GM12878 (cell line): ENCODE data around the gene SUCNR1. TPM values are rescaled to one million over a fixed set of nuclear protein-coding genes. Genes with fewer than 3 reads are reported as not detected.

ENCODE experiments used
- ATAC-seq: fragments of 200-7000 bp; cut with Tn5 transposase; 3 replicates; pipeline ENCODE4 v1.9.1; 2020; ENCODE audit warnings: mild to moderate bottlenecking, moderate library complexity
- BruUV-seq: library from RNA; stranded (reverse); fragments of 400-500 nt; replicated peaks from 2 replicates; lab custom pipeline; 2021; lab: Mats Ljungman, UMichigan
- CTCF ChIA-PET: fragments of 300-600 bp; sonication (Branson Sonifier 250); formaldehyde crosslinking; extraction: SDS; loops from one replicate; lab custom pipeline; 2021; ENCODE audit warnings: inconsistent platforms; lab: Yijun Ruan, JAX
- POLR2A ChIA-PET: fragments of 350-600 bp; formaldehyde crosslinking; extraction: SDS; loops from one replicate; lab custom pipeline; 2021; ENCODE audit warnings: inconsistent platforms; lab: Charles Lee
- RAD21 ChIA-PET: fragments of 300-600 bp; sonication (Branson Sonifier 250); formaldehyde crosslinking; loops from one replicate; lab custom pipeline; 2023; ENCODE audit warnings: antibody characterized with exemption; ENCODE audit not compliant: unreplicated experiment; lab: Charles Lee
- SMC1A ChIA-PET: fragments of 300-600 bp; sonication (Branson Sonifier 250); formaldehyde crosslinking; loops from one replicate; lab custom pipeline; 2023; ENCODE audit not compliant: unreplicated experiment, uncharacterized antibody; lab: Charles Lee
- DNase-seq: peaks from one replicate; pipeline ENCODE4 v3.0.0-alpha.2; 2011; ENCODE audit warnings: low read depth, low spot score
- FAIRE-seq: peaks from 3 replicates; lab custom pipeline; 2011; peaks lifted over from hg19 to GRCh38; lab: Jason Lieb, UNC
- H2AFZ ChIP-seq: 2 replicates; pipeline ENCODE4 v1.6.0; 2011; ENCODE audit warnings: low read depth, low read length, control low read depth; ENCODE audit not compliant: control insufficient read depth
- H3K27ac ChIP-seq: 2 replicates; pipeline ENCODE4 v1.5.1; 2011; ENCODE audit warnings: control low read depth; ENCODE audit not compliant: control insufficient read depth, insufficient read depth
- H3K27me3 ChIP-seq, 2 experiments: replicated peaks in 1 of 2; 2 replicates each; pipeline versions ENCODE4 v1.6.0 to v1.6.1; 2011; ENCODE audit warnings: low read length in 1 of 2; ENCODE audit not compliant: control insufficient read depth in 2 of 2, insufficient read depth in 2 of 2
- H3K36me3 ChIP-seq, 2 experiments: 2 replicates each; pipeline ENCODE4 v1.5.1; 2011; ENCODE audit warnings: low read length in 1 of 2; ENCODE audit not compliant: control insufficient read depth in 2 of 2, insufficient read depth in 2 of 2
- H3K4me1 ChIP-seq: 2 replicates; pipeline ENCODE4 v1.6.1; 2011; ENCODE audit warnings: mild to moderate bottlenecking, low read length, moderate library complexity, mixed read lengths; ENCODE audit not compliant: control insufficient read depth, insufficient read depth
- H3K4me2 ChIP-seq: 2 replicates; pipeline ENCODE4 v1.6.0; 2011; ENCODE audit warnings: control low read depth; ENCODE audit not compliant: control insufficient read depth, insufficient read depth
- H3K4me3 ChIP-seq: fragments of 200-600 bp; sonication (generic); 2 replicates; pipeline ENCODE4 v1.5.1; 2016
- H3K79me2 ChIP-seq: 2 replicates; pipeline ENCODE4 v1.6.0; 2011; ENCODE audit warnings: low read length; ENCODE audit not compliant: control insufficient read depth, insufficient read depth
- H3K9ac ChIP-seq: 2 replicates; pipeline ENCODE4 v1.8.0; 2011; ENCODE audit warnings: low read length, control low read depth, mixed read lengths; ENCODE audit not compliant: control insufficient read depth, insufficient read depth
- H3K9me3 ChIP-seq: replicated peaks from 3 replicates; pipeline ENCODE4 v1.5.1; 2011; ENCODE audit warnings: mild to moderate bottlenecking, low read length; ENCODE audit not compliant: control insufficient read depth, insufficient read depth
- H4K20me1 ChIP-seq: 2 replicates; pipeline ENCODE4 v1.6.0; 2011; ENCODE audit not compliant: control insufficient read depth, insufficient read depth
- ATF7 ChIP-seq: fragments of 450-650 bp; IDR thresholded peaks from 2 replicates; pipeline ENCODE4 v1.6.1; 2016; ENCODE audit warnings: low read depth, mild to moderate bottlenecking
- CBFB ChIP-seq: IDR thresholded peaks from 2 replicates; pipeline ENCODE4 v1.6.1; 2016; ENCODE audit warnings: antibody characterized with exemption, low read depth
- GABPA ChIP-seq: IDR thresholded peaks from 2 replicates; pipeline ENCODE4 v1.6.1; 2014; ENCODE audit warnings: antibody characterized with exemption, low read depth, mild to moderate bottlenecking, inconsistent platforms
- IKZF1 ChIP-seq: fragments of 450-650 bp; conservative IDR thresholded peaks from 2 replicates; pipeline ENCODE4 v1.6.1; 2017; ENCODE audit warnings: antibody characterized with exemption, mild to moderate bottlenecking
- KDM1A ChIP-seq: fragments of 200-600 bp; sonication (generic); IDR thresholded peaks from 2 replicates; pipeline ENCODE4 v1.6.1; 2016; ENCODE audit warnings: borderline replicate concordance
- NBN ChIP-seq: fragments of 450-650 bp; IDR thresholded peaks from 2 replicates; pipeline ENCODE4 v1.6.1; 2016
- NR2F1 ChIP-seq: fragments of 450-650 bp; conservative IDR thresholded peaks from 2 replicates; pipeline ENCODE4 v1.6.1; 2017; ENCODE audit warnings: mild to moderate bottlenecking
- NRF1 ChIP-seq: conservative IDR thresholded peaks from 2 replicates; pipeline ENCODE4 v1.6.1; 2011; ENCODE audit warnings: mild to moderate bottlenecking, low read depth, low read length, improper control_type of control experiment
- SMC3 ChIP-seq: IDR thresholded peaks from 2 replicates; pipeline ENCODE4 v1.6.1; 2011; ENCODE audit warnings: low read length, improper control_type of control experiment, borderline replicate concordance
- SPI1 ChIP-seq: IDR thresholded peaks from 2 replicates; pipeline ENCODE4 v1.6.1; 2011; ENCODE audit warnings: low read depth, mild to moderate bottlenecking, low read length, moderate library complexity, borderline replicate concordance; ENCODE audit not compliant: insufficient read depth
- SREBF2 ChIP-seq: IDR thresholded peaks from 2 replicates; pipeline ENCODE4 v1.6.1; 2012; ENCODE audit warnings: mild to moderate bottlenecking, low read length
- TARDBP ChIP-seq: IDR thresholded peaks from 2 replicates; pipeline ENCODE4 v1.6.1; 2016; ENCODE audit warnings: borderline replicate concordance
- TCF12 ChIP-seq: IDR thresholded peaks from 2 replicates; pipeline ENCODE4 v1.6.1; 2011; ENCODE audit warnings: low read depth, mild to moderate bottlenecking, low read length
- ZNF217 ChIP-seq: fragments of 450-650 bp; IDR thresholded peaks from 2 replicates; pipeline ENCODE4 v1.6.1; 2017; ENCODE audit warnings: antibody characterized with exemption, mild to moderate bottlenecking
- WGBS: methylation state at CpG from one replicate; pipeline ENCODE4 v1.1.6; 2016; ENCODE audit warnings: low lambda C conversion rate; ENCODE audit not compliant: insufficient replicate concordance, insufficient coverage; ENCODE audit errors: missing lambda C conversion rate; 5-methylcytosine and 5-hydroxymethylcytosine counted together
- in situ Hi-C: fragments of 300-500 bp; cut with MboI; formaldehyde crosslinking; loops from 9 replicates; pipeline ENCODE4 v1.14.3; 2018; ENCODE audit warnings: mixed read lengths
- intact Hi-C: fragments of 100-400 bp; cut with micrococcal nuclease; formaldehyde crosslinking; loops from one replicate; pipeline ENCODE4 v1.14.2; 2022; ENCODE audit not compliant: unreplicated experiment
- polyA plus RNA-seq, 11 experiments: library from polyadenylated mRNA; depleted of rRNA in 4 of 11; unstranded in 6 of 11; stranded (reverse) in 5 of 11; fragments of >200 nt; fragmentation: Nextera tagmentation in 4 of 11; fragmentation: Illumina TruSeq in 1 of 11; extraction: Ambion mirVana in 4 of 11; extraction: Trizol in 1 of 11; gene quantifications; 1 replicate in 1 of 11; 2 replicates in 10 of 11; pipeline versions ENCODE4 v1.2.1 to v1.2.3, GENCODE V29; 2011 to 2016; ENCODE audit warnings: inconsistent platforms in 2 of 11, missing spikeins in 2 of 11, low read depth in 1 of 11
- total RNA-seq, 4 experiments: library from RNA; depleted of rRNA in 3 of 4; stranded (reverse); fragments of >200 nt in 3 of 4; fragmentation: Illumina TruSeq in 1 of 4; extraction: Trizol in 1 of 4; gene quantifications; 2 replicates each; pipeline versions ENCODE4 v1.2.1 to v1.2.3, GENCODE V29; 2013 to 2021
- TF ChIP-seq, protein P1 (sequence below): fragments of 450-650 bp; formaldehyde crosslinking; IDR thresholded peaks from 2 replicates; pipeline ENCODE4 v1.4.0; 2020; ENCODE audit warnings: mild to moderate bottlenecking, moderate library complexity
- TF ChIP-seq, protein P2 (sequence below): IDR thresholded peaks from 2 replicates; pipeline ENCODE4 v1.6.1; 2012; ENCODE audit warnings: improper control_type of control experiment, low read depth, low read length; ENCODE audit not compliant: insufficient replicate concordance
- TF ChIP-seq, protein P3 (sequence below): fragments of 450-650 bp; IDR thresholded peaks from 2 replicates; pipeline ENCODE4 v1.6.1; 2014; ENCODE audit warnings: mild to moderate bottlenecking

Gene SUCNR1
- total and polyA plus RNA-seq, 10 of the 15 experiments (the other 5 are each of a cell fraction or from before 2014, with no cell fraction given): 0.03 to 0.12 (median 0.07) TPM; not detected in 4

DNA sequence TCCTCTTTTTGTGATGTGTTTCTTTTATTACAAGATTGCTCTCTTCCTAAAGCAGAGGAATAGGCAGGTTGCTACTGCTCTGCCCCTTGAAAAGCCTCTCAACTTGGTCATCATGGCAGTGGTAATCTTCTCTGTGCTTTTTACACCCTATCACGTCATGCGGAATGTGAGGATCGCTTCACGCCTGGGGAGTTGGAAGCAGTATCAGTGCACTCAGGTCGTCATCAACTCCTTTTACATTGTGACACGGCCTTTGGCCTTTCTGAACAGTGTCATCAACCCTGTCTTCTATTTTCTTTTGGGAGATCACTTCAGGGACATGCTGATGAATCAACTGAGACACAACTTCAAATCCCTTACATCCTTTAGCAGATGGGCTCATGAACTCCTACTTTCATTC lies 7.7 kb downstream of the SUCNR1 start:
- H3K27ac ChIP-seq: no peak overlapping the region
- ATAC-seq: no peak
- ChIA-PET CTCF (no interaction called here), RAD21 (no interaction called here), SMC1A (no interaction called here), POLR2A (no interaction called here)
- H2AFZ ChIP-seq: no peak overlapping the region; the same call in 1 of the 2 replicates
- H3K36me3 ChIP-seq: no peaks in the 10 kb centered on the region
- in situ Hi-C loops (no loop called here), intact Hi-C loops (no loop called here)
- H3K27me3 ChIP-seq: no peaks in the 10 kb centered on the region
- H3K79me2 ChIP-seq: no peaks in the 10 kb centered on the region
- no peak for FAIRE-seq
- H3K4me1 ChIP-seq: peaks cover 4% of the 10 kb centered on the region; the same call in 1 of the 2 replicates
- no peaks in the 10 kb centered on the region; the same call in none of the 3 replicates for H3K9me3 ChIP-seq
- no peak for DNase-seq
- BruUV-seq: no TSS peak
- H3K4me2 ChIP-seq: no peak overlapping the region
- no peak overlapping the region for H3K9ac ChIP-seq
- no peak for TF ChIP-seq GABPA
- TF ChIP-seq ZNF217: no peak
- TF ChIP-seq KDM1A: no peak
- TF ChIP-seq NRF1: no peak
- no peak for TF ChIP-seq NR2F1
- no peak for TF ChIP-seq ATF7
- no peak for TF ChIP-seq SPI1
- TF ChIP-seq, protein P1, sequence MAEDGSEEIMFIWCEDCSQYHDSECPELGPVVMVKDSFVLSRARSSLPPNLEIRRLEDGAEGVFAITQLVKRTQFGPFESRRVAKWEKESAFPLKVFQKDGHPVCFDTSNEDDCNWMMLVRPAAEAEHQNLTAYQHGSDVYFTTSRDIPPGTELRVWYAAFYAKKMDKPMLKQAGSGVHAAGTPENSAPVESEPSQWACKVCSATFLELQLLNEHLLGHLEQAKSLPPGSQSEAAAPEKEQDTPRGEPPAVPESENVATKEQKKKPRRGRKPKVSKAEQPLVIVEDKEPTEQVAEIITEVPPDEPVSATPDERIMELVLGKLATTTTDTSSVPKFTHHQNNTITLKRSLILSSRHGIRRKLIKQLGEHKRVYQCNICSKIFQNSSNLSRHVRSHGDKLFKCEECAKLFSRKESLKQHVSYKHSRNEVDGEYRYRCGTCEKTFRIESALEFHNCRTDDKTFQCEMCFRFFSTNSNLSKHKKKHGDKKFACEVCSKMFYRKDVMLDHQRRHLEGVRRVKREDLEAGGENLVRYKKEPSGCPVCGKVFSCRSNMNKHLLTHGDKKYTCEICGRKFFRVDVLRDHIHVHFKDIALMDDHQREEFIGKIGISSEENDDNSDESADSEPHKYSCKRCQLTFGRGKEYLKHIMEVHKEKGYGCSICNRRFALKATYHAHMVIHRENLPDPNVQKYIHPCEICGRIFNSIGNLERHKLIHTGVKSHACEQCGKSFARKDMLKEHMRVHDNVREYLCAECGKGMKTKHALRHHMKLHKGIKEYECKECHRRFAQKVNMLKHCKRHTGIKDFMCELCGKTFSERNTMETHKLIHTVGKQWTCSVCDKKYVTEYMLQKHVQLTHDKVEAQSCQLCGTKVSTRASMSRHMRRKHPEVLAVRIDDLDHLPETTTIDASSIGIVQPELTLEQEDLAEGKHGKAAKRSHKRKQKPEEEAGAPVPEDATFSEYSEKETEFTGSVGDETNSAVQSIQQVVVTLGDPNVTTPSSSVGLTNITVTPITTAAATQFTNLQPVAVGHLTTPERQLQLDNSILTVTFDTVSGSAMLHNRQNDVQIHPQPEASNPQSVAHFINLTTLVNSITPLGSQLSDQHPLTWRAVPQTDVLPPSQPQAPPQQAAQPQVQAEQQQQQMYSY (CRISPR knock-in tag): no peak
- TF ChIP-seq CBFB: no peak
- no peak for TF ChIP-seq SMC3
- no peak for TF ChIP-seq IKZF1
- no peak for TF ChIP-seq TCF12
- TF ChIP-seq, protein P2, sequence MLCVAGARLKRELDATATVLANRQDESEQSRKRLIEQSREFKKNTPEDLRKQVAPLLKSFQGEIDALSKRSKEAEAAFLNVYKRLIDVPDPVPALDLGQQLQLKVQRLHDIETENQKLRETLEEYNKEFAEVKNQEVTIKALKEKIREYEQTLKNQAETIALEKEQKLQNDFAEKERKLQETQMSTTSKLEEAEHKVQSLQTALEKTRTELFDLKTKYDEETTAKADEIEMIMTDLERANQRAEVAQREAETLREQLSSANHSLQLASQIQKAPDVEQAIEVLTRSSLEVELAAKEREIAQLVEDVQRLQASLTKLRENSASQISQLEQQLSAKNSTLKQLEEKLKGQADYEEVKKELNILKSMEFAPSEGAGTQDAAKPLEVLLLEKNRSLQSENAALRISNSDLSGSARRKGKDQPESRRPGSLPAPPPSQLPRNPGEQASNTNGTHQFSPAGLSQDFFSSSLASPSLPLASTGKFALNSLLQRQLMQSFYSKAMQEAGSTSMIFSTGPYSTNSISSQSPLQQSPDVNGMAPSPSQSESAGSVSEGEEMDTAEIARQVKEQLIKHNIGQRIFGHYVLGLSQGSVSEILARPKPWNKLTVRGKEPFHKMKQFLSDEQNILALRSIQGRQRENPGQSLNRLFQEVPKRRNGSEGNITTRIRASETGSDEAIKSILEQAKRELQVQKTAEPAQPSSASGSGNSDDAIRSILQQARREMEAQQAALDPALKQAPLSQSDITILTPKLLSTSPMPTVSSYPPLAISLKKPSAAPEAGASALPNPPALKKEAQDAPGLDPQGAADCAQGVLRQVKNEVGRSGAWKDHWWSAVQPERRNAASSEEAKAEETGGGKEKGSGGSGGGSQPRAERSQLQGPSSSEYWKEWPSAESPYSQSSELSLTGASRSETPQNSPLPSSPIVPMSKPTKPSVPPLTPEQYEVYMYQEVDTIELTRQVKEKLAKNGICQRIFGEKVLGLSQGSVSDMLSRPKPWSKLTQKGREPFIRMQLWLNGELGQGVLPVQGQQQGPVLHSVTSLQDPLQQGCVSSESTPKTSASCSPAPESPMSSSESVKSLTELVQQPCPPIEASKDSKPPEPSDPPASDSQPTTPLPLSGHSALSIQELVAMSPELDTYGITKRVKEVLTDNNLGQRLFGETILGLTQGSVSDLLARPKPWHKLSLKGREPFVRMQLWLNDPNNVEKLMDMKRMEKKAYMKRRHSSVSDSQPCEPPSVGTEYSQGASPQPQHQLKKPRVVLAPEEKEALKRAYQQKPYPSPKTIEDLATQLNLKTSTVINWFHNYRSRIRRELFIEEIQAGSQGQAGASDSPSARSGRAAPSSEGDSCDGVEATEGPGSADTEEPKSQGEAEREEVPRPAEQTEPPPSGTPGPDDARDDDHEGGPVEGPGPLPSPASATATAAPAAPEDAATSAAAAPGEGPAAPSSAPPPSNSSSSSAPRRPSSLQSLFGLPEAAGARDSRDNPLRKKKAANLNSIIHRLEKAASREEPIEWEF: no peak
- TF ChIP-seq TARDBP: no peak
- no peak for TF ChIP-seq SREBF2
- TF ChIP-seq, protein P3, sequence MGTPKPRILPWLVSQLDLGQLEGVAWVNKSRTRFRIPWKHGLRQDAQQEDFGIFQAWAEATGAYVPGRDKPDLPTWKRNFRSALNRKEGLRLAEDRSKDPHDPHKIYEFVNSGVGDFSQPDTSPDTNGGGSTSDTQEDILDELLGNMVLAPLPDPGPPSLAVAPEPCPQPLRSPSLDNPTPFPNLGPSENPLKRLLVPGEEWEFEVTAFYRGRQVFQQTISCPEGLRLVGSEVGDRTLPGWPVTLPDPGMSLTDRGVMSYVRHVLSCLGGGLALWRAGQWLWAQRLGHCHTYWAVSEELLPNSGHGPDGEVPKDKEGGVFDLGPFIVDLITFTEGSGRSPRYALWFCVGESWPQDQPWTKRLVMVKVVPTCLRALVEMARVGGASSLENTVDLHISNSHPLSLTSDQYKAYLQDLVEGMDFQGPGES: no peak
- TF ChIP-seq NBN: no peak
- H4K20me1 ChIP-seq: no peaks in the 10 kb centered on the region
- 97% methylated on average over 6 of the region's 6 CpGs for WGBS
- H3K4me3 ChIP-seq: no peak overlapping the region
